SK-N-MC (cell line): ENCODE results near the gene TMEM106C.

ENCODE experiments used
- EZH2 ChIP-seq: fragments of 200-600 bp; sonication (generic); IDR thresholded peaks from one replicate; pipeline ENCODE4 v1.6.1; 2017; ENCODE audit warnings: antibody characterized with exemption
- FOXP2 ChIP-seq: optimal IDR thresholded peaks from 2 replicates; pipeline ENCODE3; 2011; ENCODE audit warnings: mild to moderate bottlenecking, moderate library complexity; ENCODE audit not compliant: insufficient read depth; ENCODE audit errors: extremely low read length, control extremely low read depth
- POLR2AphosphoS5 ChIP-seq: IDR thresholded peaks from 2 replicates; pipeline ENCODE4 v1.6.1; 2012; ENCODE audit warnings: mild to moderate bottlenecking, low read depth, low read length, borderline replicate concordance

GRCh38 chr12:47949441-47950341 is 13.7 kb upstream of the TMEM106C start:
- TF ChIP-seq POLR2AphosphoS5 (no peak), EZH2 (no peak), FOXP2 (no peak)
